Measurements from ENCODE around the gene FAM156A.
"Not testable (repeated sequence)": the region's sequence is repeated elsewhere in the genome, so short reads cannot be mapped to it uniquely, and the experiment has no call there.

GRCh38 chrX:52949325-52949724, 9.0 kb downstream of the FAM156A start:
- TF ChIP-seq POLR2A, CTCF, POLR2AphosphoS5 (IDR thresholded peaks at IDR 0.05): not testable (repeated sequence)
